Suppressor macrophage (primary cell): ENCODE data around the gene MAFG.

Experiments
- DNase-seq, 4 experiments: peaks; one replicate each; pipeline ENCODE4 v3.0.0-alpha.2; 2020 to 2022

Gene MAFG

GRCh38 chr17:81939881-81940385 lies 12.4 kb upstream of the MAFG start:
- no peak for DNase-seq

GRCh38 chr17:81939218-81939617 lies 11.7 kb upstream of the MAFG start:
- DNase-seq = no peak

- no peak for DNase-seq
Observed at GRCh38 chr17:81935709-81936084, 8.2 kb upstream of the MAFG start.

- DNase-seq = no peak
Observed at GRCh38 chr17:81934850-81935708, 7.5 kb upstream of the MAFG start.

- no peak for DNase-seq
Observed at GRCh38 chr17:81934098-81934757, 6.7 kb upstream of the MAFG start.

- no peak for DNase-seq
Observed at GRCh38 chr17:81933178-81933699, 5.7 kb upstream of the MAFG start.

GRCh38 chr17:81932333-81932983 lies 4.9 kb upstream of the MAFG start:
- no peak for DNase-seq

- DNase-seq = no peak
Observed at GRCh38 chr17:81931557-81932332, 4.2 kb upstream of the MAFG start.

- no peak for DNase-seq
Observed at GRCh38 chr17:81931189-81931556, 3.6 kb upstream of the MAFG start.

- peak in 3 of 4 experiments; percentile 21 to 47 (median 31) for DNase-seq
Observed at GRCh38 chr17:81930142-81931125, 2.9 kb upstream of the MAFG start.

- DNase-seq = no peak
Observed at GRCh38 chr17:81929253-81930141, 2.0 kb upstream of the MAFG start.

GRCh38 chr17:81928544-81929252 lies 1.2 kb upstream of the MAFG start:
- no peak for DNase-seq

- peak in 1 of 4 experiments; percentile 45 for DNase-seq
Observed at GRCh38 chr17:81927152-81927652, 333 bp downstream of the MAFG start.

GRCh38 chr17:81926451-81927151 lies 934 bp downstream of the MAFG start:
- peak; percentile 85 to 92 (median 91) for DNase-seq

GRCh38 chr17:81925860-81926450 lies 1.6 kb downstream of the MAFG start:
- no peak for DNase-seq

- peak in 3 of 4 experiments; percentile 24 to 51 (median 32) for DNase-seq
Observed at GRCh38 chr17:81924557-81925532, 2.7 kb downstream of the MAFG start.
